ENCODE data around the gene ST3GAL3. TPM values are rescaled to one million over a fixed set of nuclear protein-coding genes. Genes with fewer than 3 reads are reported as not detected.

ST3GAL3 gene
- total RNA-seq, 1 donor from 2014 or later, result 11.4 TPM

DNA sequence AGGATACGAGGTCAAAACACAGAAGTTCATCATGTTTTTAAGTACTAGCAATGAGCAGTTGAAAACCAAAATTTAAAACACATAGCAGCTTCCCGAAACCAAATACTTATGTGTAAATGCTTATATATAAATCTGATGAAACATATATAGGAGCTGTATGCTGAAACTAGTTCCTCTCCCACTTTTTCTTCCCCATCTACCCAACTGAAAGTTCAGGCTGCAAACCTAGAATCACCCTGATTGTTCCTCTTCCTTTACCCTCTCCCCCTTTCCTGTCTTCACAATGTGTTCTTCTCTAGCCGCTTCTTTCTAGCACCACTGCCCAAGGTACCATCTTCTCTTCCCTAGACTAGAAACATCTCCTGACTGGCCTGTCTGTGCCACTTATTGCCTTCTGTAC, 90.6 kb downstream of the ST3GAL3 start:
- Histone ChIP-seq H3K27ac (ENCODE audit: low read depth, low read length) (no peak overlapping the region), H3K4me3 (ENCODE audit: insufficient read depth, low read depth, low read length) (no peak overlapping the region), H3K4me2 (ENCODE audit: low read length) (no peak overlapping the region), H3K79me2 (ENCODE audit: insufficient read depth, low read length) (no peaks in the 10 kb centered on the region), H4K20me1 (ENCODE audit: insufficient read depth, low read length) (no peaks in the 10 kb centered on the region), H3K9me3 (ENCODE audit: insufficient read depth, low read depth, low read length) (no peaks in the 10 kb centered on the region), H3K9ac (ENCODE audit: low read length) (no peak overlapping the region), H3K4me1 (ENCODE audit: insufficient read depth, low read length) (peaks cover 20% of the 10 kb centered on the region), H3K36me3 (ENCODE audit: insufficient read depth, low read length) (no peaks in the 10 kb centered on the region), H3K27me3 (ENCODE audit: insufficient read depth, low read length) (no peaks in the 10 kb centered on the region), H2AFZ (ENCODE audit: low read depth, low read length) (no peak overlapping the region)
- Mint-ChIP-seq H3K36me3 (ENCODE audit: low read depth, unreplicated experiment) (peaks cover 11% of the 10 kb centered on the region), H3K27ac (ENCODE audit: unreplicated experiment) (no peak overlapping the region), H3K4me3 (ENCODE audit: unreplicated experiment) (no peak overlapping the region), H3K4me1 (ENCODE audit: low read depth, unreplicated experiment) (peaks cover 15% of the 10 kb centered on the region), H3K9me3 (ENCODE audit: unreplicated experiment) (no peaks in the 10 kb centered on the region), H3K27me3 (ENCODE audit: low read depth, unreplicated experiment) (no peaks in the 10 kb centered on the region)
- FAIRE-seq (no peak), DNase-seq (ENCODE audit: low read depth) (no peak)
- TF ChIP-seq CTCF (IDR thresholded peaks at IDR 0.05; ENCODE audit: insufficient read depth, low read depth, low read length), result no peak
- no peak for TF ChIP-seq EZH2 (IDR thresholded peaks at IDR 0.05; ENCODE audit: insufficient read depth, low read length)

DNA sequence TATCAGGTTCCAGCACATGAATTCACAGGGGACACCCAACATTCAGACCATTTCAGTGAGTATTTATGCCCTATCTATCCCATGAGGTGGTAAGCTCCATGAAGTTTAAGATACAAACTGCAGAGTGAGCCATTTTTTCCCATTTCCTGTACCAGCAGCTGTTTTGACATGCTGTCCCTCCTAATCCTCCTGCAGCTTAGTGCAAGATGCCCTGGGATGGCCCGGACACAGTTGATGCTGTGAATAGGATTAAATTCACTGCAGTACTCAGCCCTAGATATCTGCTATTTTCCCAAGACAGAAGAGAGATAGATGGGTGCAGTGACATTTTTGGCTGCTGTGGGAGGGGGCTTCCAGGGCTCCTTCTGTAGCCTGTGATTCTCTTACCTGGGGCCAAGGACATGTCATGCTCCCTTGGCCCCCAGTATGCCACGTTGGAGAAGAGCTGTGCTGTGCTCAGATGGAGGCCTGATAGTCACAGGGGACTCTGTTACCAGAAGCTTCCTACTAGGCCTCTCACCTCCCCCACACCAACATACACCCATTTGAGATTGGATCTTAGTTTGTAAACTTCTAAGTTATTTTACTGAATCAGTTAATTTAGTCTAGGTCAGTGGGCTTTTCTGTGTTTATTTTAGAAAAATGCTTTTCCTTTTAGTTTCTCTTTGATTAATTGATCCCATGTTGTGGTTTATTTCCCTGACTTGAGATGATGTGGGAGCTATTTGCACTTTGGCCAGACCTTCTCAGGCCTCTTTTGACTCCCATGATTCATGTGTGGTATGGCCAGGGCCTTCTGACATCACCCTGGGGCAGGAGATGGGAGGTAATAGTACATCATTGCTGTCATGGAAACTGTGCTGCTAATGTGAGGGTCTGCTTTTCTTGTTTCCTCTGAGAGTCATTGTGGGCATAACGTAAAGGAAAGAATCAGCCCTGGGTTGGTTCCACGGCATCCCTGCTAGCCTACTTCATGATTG, 92.6 kb downstream of the ST3GAL3 start:
- H3K27ac Mint-ChIP-seq (ENCODE audit: unreplicated experiment), result no peak overlapping the region
- H3K36me3 Mint-ChIP-seq (ENCODE audit: low read depth, unreplicated experiment), result peaks cover 11% of the 10 kb centered on the region
- Histone ChIP-seq H3K4me1 (ENCODE audit: insufficient read depth, low read length) (peaks cover 20% of the 10 kb centered on the region), H2AFZ (ENCODE audit: low read depth, low read length) (no peak overlapping the region), H3K9me3 (ENCODE audit: insufficient read depth, low read depth, low read length) (no peaks in the 10 kb centered on the region), H3K79me2 (ENCODE audit: insufficient read depth, low read length) (no peaks in the 10 kb centered on the region), H4K20me1 (ENCODE audit: insufficient read depth, low read length) (peaks cover 5% of the 10 kb centered on the region), H3K27me3 (ENCODE audit: insufficient read depth, low read length) (no peaks in the 10 kb centered on the region), H3K36me3 (ENCODE audit: insufficient read depth, low read length) (no peaks in the 10 kb centered on the region), H3K9ac (ENCODE audit: low read length) (peak overlapping the region; percentile 16), H3K4me2 (ENCODE audit: low read length) (peak overlapping the region; percentile 39), H3K27ac (ENCODE audit: low read depth, low read length) (peak overlapping the region; percentile 41), H3K4me3 (ENCODE audit: insufficient read depth, low read depth, low read length) (no peak overlapping the region)
- no peaks in the 10 kb centered on the region for H3K27me3 Mint-ChIP-seq (ENCODE audit: low read depth, unreplicated experiment)
- FAIRE-seq (no peak), DNase-seq (ENCODE audit: low read depth) (peak; percentile 98)
- no peaks in the 10 kb centered on the region for H3K9me3 Mint-ChIP-seq (ENCODE audit: unreplicated experiment)
- TF ChIP-seq EZH2 (IDR thresholded peaks at IDR 0.05; ENCODE audit: insufficient read depth, low read length) (no peak), CTCF (IDR thresholded peaks at IDR 0.05; ENCODE audit: insufficient read depth, low read depth, low read length) (no peak)
- peaks cover 15% of the 10 kb centered on the region for H3K4me1 Mint-ChIP-seq (ENCODE audit: low read depth, unreplicated experiment)
- H3K4me3 Mint-ChIP-seq (ENCODE audit: unreplicated experiment), result no peak overlapping the region

- H3K27ac Mint-ChIP-seq (ENCODE audit: unreplicated experiment), result no peak overlapping the region
These were observed 93.4 kb downstream of the ST3GAL3 start for GRCh38 chr1:43800771-43801170.

More at GRCh38 chr1:43800771-43801170, 93.4 kb downstream of the ST3GAL3 start:
- Histone ChIP-seq H3K9me3 (ENCODE audit: insufficient read depth, low read depth, low read length) (no peaks in the 10 kb centered on the region), H3K4me2 (ENCODE audit: low read length) (no peak overlapping the region), H3K4me3 (ENCODE audit: insufficient read depth, low read depth, low read length) (no peak overlapping the region), H3K4me1 (ENCODE audit: insufficient read depth, low read length) (peaks cover 19% of the 10 kb centered on the region), H4K20me1 (ENCODE audit: insufficient read depth, low read length) (peaks cover 5% of the 10 kb centered on the region), H3K27me3 (ENCODE audit: insufficient read depth, low read length) (no peaks in the 10 kb centered on the region), H3K9ac (ENCODE audit: low read length) (peak overlapping the region; percentile 16), H2AFZ (ENCODE audit: low read depth, low read length) (no peak overlapping the region), H3K27ac (ENCODE audit: low read depth, low read length) (peak overlapping the region; percentile 35), H3K36me3 (ENCODE audit: insufficient read depth, low read length) (no peaks in the 10 kb centered on the region), H3K79me2 (ENCODE audit: insufficient read depth, low read length) (no peaks in the 10 kb centered on the region)
- H3K4me1 Mint-ChIP-seq (ENCODE audit: low read depth, unreplicated experiment), result peaks cover 15% of the 10 kb centered on the region
- FAIRE-seq, result no peak
- H3K9me3 Mint-ChIP-seq (ENCODE audit: unreplicated experiment), result no peaks in the 10 kb centered on the region
- DNase-seq (ENCODE audit: low read depth), result peak; percentile 58
- no peaks in the 10 kb centered on the region for H3K27me3 Mint-ChIP-seq (ENCODE audit: low read depth, unreplicated experiment)
- TF ChIP-seq CTCF (IDR thresholded peaks at IDR 0.05; ENCODE audit: insufficient read depth, low read depth, low read length) (no peak), EZH2 (IDR thresholded peaks at IDR 0.05; ENCODE audit: insufficient read depth, low read length) (no peak)
- peaks cover 11% of the 10 kb centered on the region for H3K36me3 Mint-ChIP-seq (ENCODE audit: low read depth, unreplicated experiment)
- H3K4me3 Mint-ChIP-seq (ENCODE audit: unreplicated experiment), result no peak overlapping the region

Measured in astrocyte (in vitro differentiated cells and primary cell).